IMR-90 (cell line): ENCODE measurements around the gene SLC26A5. TPM values are rescaled to one million over a fixed set of nuclear protein-coding genes. Genes with fewer than 3 reads are reported as not detected.

Experiments used
- ATAC-seq: fragments of 200-7000 bp; cut with Tn5 transposase; 2 replicates; pipeline ENCODE4 v1.9.1; 2020; ENCODE audit warnings: low read depth, mild to moderate bottlenecking, moderate library complexity
- BruUV-seq: library from RNA; stranded (reverse); fragments of 400-500 nt; replicated peaks from 2 replicates; lab custom pipeline; 2021; lab: Mats Ljungman, UMichigan
- CTCF ChIA-PET: fragments of 300-600 bp; formaldehyde crosslinking; extraction: SDS; loops from one replicate; lab custom pipeline; 2021; ENCODE audit warnings: antibody characterized with exemption; lab: Yijun Ruan, JAX
- POLR2A ChIA-PET: fragments of 300-600 bp; sonication (Branson Sonifier 250); formaldehyde crosslinking; loops from one replicate; lab custom pipeline; 2022; ENCODE audit warnings: antibody characterized with exemption; ENCODE audit not compliant: unreplicated experiment; lab: Charles Lee
- DNase-seq: peaks from one replicate; pipeline ENCODE4 v3.0.0; 2013
- H2AFZ ChIP-seq: replicated peaks from 2 replicates; pipeline ENCODE3; 2013; ENCODE audit warnings: low read length, mild to moderate bottlenecking; ENCODE audit not compliant: poor library complexity
- H2AK5ac ChIP-seq: 2 replicates; pipeline ENCODE4 v1.6.1; 2013; ENCODE audit warnings: low read depth, low read length, inconsistent platforms
- H2AK9ac ChIP-seq: replicated peaks from 2 replicates; pipeline ENCODE3; 2013; ENCODE audit warnings: mild to moderate bottlenecking, low read depth, low read length, moderate library complexity; ENCODE audit not compliant: poor library complexity
- H2BK120ac ChIP-seq: 2 replicates; pipeline ENCODE4 v1.6.1; 2013; ENCODE audit warnings: low read depth, low read length, inconsistent platforms
- H2BK15ac ChIP-seq: 3 replicates; pipeline ENCODE4 v1.6.1; 2013; ENCODE audit warnings: low read depth, low read length, inconsistent platforms
- H2BK20ac ChIP-seq: 2 replicates; pipeline ENCODE4 v1.6.1; 2013; ENCODE audit warnings: low read depth, mild to moderate bottlenecking, inconsistent platforms, low read length, moderate library complexity
- H2BK5ac ChIP-seq: 2 replicates; pipeline ENCODE4 v1.6.1; 2013; ENCODE audit warnings: mild to moderate bottlenecking, low read depth, low read length, inconsistent platforms; ENCODE audit not compliant: poor library complexity, severe bottlenecking
- H3K14ac ChIP-seq: replicated peaks from 2 replicates; pipeline ENCODE4 v1.6.1; 2013; ENCODE audit warnings: low read depth, low read length, inconsistent platforms
- H3K18ac ChIP-seq: 2 replicates; pipeline ENCODE4 v1.6.1; 2013; ENCODE audit warnings: low read depth, low read length, control low read depth
- H3K23ac ChIP-seq: 2 replicates; pipeline ENCODE4 v1.6.1; 2013; ENCODE audit warnings: low read depth, low read length, inconsistent platforms
- H3K27ac ChIP-seq: 2 replicates; pipeline ENCODE4 v1.5.1; 2013; ENCODE audit warnings: mild to moderate bottlenecking, control low read depth, low read length; ENCODE audit not compliant: insufficient read depth
- H3K27me3 ChIP-seq: 2 replicates; pipeline ENCODE4 v1.6.1; 2013; ENCODE audit warnings: low read length; ENCODE audit not compliant: control insufficient read depth, insufficient read depth
- H3K36me3 ChIP-seq: 2 replicates; pipeline ENCODE4 v1.6.1; 2013; ENCODE audit warnings: low read length, mixed read lengths; ENCODE audit not compliant: control insufficient read depth, insufficient read depth
- H3K4ac ChIP-seq: 2 replicates; pipeline ENCODE4 v1.6.1; 2013; ENCODE audit warnings: low read depth, low read length, inconsistent platforms
- H3K4me1 ChIP-seq: 2 replicates; pipeline ENCODE4 v1.6.1; 2013; ENCODE audit warnings: low read length, mixed read lengths; ENCODE audit not compliant: control insufficient read depth, insufficient read depth
- H3K4me2 ChIP-seq: 2 replicates; pipeline ENCODE4 v1.6.1; 2013; ENCODE audit warnings: low read depth, mild to moderate bottlenecking, control low read depth, low read length, moderate library complexity
- H3K4me3 ChIP-seq: 2 replicates; pipeline ENCODE4 v1.5.1; 2013; ENCODE audit warnings: low read depth, mild to moderate bottlenecking, control low read depth, low read length, moderate library complexity; ENCODE audit not compliant: insufficient read depth
- H3K56ac ChIP-seq: 2 replicates; pipeline ENCODE4 v1.6.1; 2013; ENCODE audit warnings: low read length, inconsistent platforms; ENCODE audit not compliant: insufficient read depth; ENCODE audit errors: extremely low read depth
- H3K79me1 ChIP-seq, 2 experiments: 2 replicates each; pipeline ENCODE4 v1.6.1; 2013; ENCODE audit warnings: low read length in 2 of 2, inconsistent platforms in 1 of 2, low read depth in 1 of 2
- H3K9ac ChIP-seq: 2 replicates; pipeline ENCODE4 v1.6.1; 2013; ENCODE audit warnings: low read depth, low read length, control low read depth
- H3K9me1 ChIP-seq: 2 replicates; pipeline ENCODE4 v1.6.1; 2013; ENCODE audit warnings: low read length, inconsistent platforms; ENCODE audit not compliant: insufficient read depth
- H3K9me3 ChIP-seq: 2 replicates; pipeline ENCODE4 v1.6.1; 2013; ENCODE audit warnings: low read length; ENCODE audit not compliant: control insufficient read depth, insufficient read depth
- H4K20me1 ChIP-seq: 2 replicates; pipeline ENCODE4 v1.6.1; 2013; ENCODE audit warnings: low read length, inconsistent platforms; ENCODE audit not compliant: insufficient read depth
- H4K5ac ChIP-seq: 2 replicates; pipeline ENCODE4 v1.6.1; 2013; ENCODE audit warnings: mild to moderate bottlenecking, low read depth, low read length, control low read depth
- H4K8ac ChIP-seq, 2 experiments: 2 replicates each; pipeline ENCODE4 v1.6.1; 2013; ENCODE audit warnings: low read depth in 2 of 2, low read length in 2 of 2, control low read depth in 1 of 2, inconsistent platforms in 1 of 2
- H4K91ac ChIP-seq: 2 replicates; pipeline ENCODE4 v1.6.1; 2013; ENCODE audit warnings: low read depth, low read length, inconsistent platforms; ENCODE audit not compliant: insufficient read depth
- CHD1 ChIP-seq: IDR thresholded peaks from 2 replicates; pipeline ENCODE4 v1.6.1; 2012; ENCODE audit warnings: low read depth, low read length, improper control_type of control experiment
- POLR2A ChIP-seq: IDR thresholded peaks from 2 replicates; pipeline ENCODE4 v1.6.1; 2012; ENCODE audit warnings: mild to moderate bottlenecking, low read depth, low read length
- RAD21 ChIP-seq: IDR thresholded peaks from 2 replicates; pipeline ENCODE4 v1.6.1; 2012; ENCODE audit warnings: low read length, improper control_type of control experiment
- WGBS, 2 experiments: methylation state at CpG; one replicate each; pipeline versions ENCODE4 v1.1.5 to v1.1.7; 2013; ENCODE audit warnings: missing lambda C conversion rate in 2 of 2; ENCODE audit not compliant: insufficient read length in 1 of 2; ENCODE audit errors: extremely low coverage in 2 of 2; 5-methylcytosine and 5-hydroxymethylcytosine counted together
- dilution Hi-C: fragments of 300-500 bp; cut with HindIII; formaldehyde crosslinking; loops from one replicate; pipeline ENCODE4 v1.14.3; 2018; ENCODE audit warnings: low sequenced_read_pairs; ENCODE audit not compliant: unreplicated experiment
- in situ Hi-C: fragments of 300-500 bp; cut with MboI; formaldehyde crosslinking; loops from 3 replicates; pipeline ENCODE4 v1.14.3; 2019; ENCODE audit warnings: low sequenced_read_pairs, inconsistent platforms, mixed read lengths
- intact Hi-C: fragments of 100-400 bp; cut with micrococcal nuclease; formaldehyde crosslinking; loops from 2 replicates; pipeline ENCODE4 v1.10.0; 2022
- polyA plus RNA-seq, 3 experiments: library from polyadenylated mRNA; depleted of rRNA; stranded (reverse); fragments of >200 nt; gene quantifications; 2 replicates each; pipeline ENCODE4 v1.2.3, GENCODE V29; 2012; ENCODE audit warnings: low replicate concordance in 1 of 3
- total RNA-seq: library from RNA; depleted of rRNA; stranded (reverse); fragments of >200 nt; gene quantifications from 2 replicates; pipeline ENCODE4 v1.2.3, GENCODE V29; 2012
- TF ChIP-seq, protein P1 (sequence below): conservative IDR thresholded peaks from 2 replicates; pipeline ENCODE4 v1.5.1; 2012; ENCODE audit warnings: mild to moderate bottlenecking, low read depth, low read length, improper control_type of control experiment

SLC26A5 gene
- total and polyA plus RNA-seq, 2 of the 4 experiments (the other 2 are of a cell fraction) = not detected

DNA sequence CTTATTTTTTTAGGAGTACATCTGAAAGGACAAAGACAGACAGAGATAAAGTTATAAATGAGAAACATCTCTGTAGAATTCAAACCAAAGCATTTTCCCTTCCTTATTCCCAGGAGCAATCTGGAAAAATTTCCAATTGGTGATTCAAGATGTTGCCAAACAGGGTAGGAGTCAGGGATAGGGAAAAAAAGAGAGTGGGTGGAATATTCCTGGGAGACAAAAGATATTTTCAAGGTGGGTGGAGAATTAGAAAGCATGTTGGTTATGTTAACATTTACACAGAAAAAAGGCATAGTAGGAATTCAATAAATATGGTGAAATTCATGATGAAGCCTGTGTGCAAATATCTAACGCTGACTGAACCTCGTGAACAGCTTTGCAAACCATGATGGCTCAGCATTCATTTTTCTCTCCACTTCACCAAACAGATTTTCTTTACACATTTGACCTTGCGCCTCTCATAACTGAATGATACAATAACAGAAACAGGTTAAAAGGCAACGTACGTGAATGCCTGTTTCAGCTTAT lies 25.1 kb downstream of the SLC26A5 start:
- WGBS, 2 experiments = 40% methylated on average over 1 of the region's 5 CpGs; no CpG with 5 or more reads in 1 of the 2 experiments
- no peak overlapping the region for H2AK5ac ChIP-seq

More for the DNA sequence above, 25.1 kb downstream of the SLC26A5 start:
- Histone ChIP-seq H4K91ac (no peak overlapping the region), H3K4me3 (no peak overlapping the region), H3K4me1 (no peaks in the 10 kb centered on the region), H3K9me1 (no peaks in the 10 kb centered on the region), H3K56ac (no peak overlapping the region), H3K4me2 (no peak overlapping the region), H3K9me3 (no peaks in the 10 kb centered on the region), H2BK5ac (no peak overlapping the region), H3K27ac (no peak overlapping the region), H3K4ac (no peak overlapping the region), H3K23ac (no peak overlapping the region), H2AFZ (no peak overlapping the region), H2BK15ac (no peak overlapping the region), H4K8ac (no peak overlapping the region), H3K36me3 (no peaks in the 10 kb centered on the region), H4K20me1 (no peaks in the 10 kb centered on the region), H3K14ac (no peak overlapping the region), H3K79me1 (no peaks in the 10 kb centered on the region), H3K27me3 (peaks cover 3% of the 10 kb centered on the region), H3K18ac (no peak overlapping the region), H2AK9ac (no peak overlapping the region), H4K5ac (no peak overlapping the region), H3K9ac (no peak overlapping the region), H2BK120ac (no peak overlapping the region), H2BK20ac (no peak overlapping the region)
- ChIA-PET CTCF (no interaction called here), POLR2A (interaction anchor here (0.6 kb wide), 1 partner anchor 10 kb away, joined by 3 read pairs; no protein-coding TSS in a partner anchor)
- dilution Hi-C loops = no loop called here
- ATAC-seq (no peak), DNase-seq (no peak)
- no TSS peak for BruUV-seq
- intact Hi-C loops = no loop called here
- TF ChIP-seq POLR2A (no peak), RAD21 (no peak), CHD1 (no peak)
- TF ChIP-seq, protein P1, sequence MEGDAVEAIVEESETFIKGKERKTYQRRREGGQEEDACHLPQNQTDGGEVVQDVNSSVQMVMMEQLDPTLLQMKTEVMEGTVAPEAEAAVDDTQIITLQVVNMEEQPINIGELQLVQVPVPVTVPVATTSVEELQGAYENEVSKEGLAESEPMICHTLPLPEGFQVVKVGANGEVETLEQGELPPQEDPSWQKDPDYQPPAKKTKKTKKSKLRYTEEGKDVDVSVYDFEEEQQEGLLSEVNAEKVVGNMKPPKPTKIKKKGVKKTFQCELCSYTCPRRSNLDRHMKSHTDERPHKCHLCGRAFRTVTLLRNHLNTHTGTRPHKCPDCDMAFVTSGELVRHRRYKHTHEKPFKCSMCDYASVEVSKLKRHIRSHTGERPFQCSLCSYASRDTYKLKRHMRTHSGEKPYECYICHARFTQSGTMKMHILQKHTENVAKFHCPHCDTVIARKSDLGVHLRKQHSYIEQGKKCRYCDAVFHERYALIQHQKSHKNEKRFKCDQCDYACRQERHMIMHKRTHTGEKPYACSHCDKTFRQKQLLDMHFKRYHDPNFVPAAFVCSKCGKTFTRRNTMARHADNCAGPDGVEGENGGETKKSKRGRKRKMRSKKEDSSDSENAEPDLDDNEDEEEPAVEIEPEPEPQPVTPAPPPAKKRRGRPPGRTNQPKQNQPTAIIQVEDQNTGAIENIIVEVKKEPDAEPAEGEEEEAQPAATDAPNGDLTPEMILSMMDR = no peak
- in situ Hi-C loops = no loop called here
